CD4-positive, alpha-beta T cell treated with Interleukin-15 for 1 hour (primary cell): Measurements from ENCODE around the gene MAL.

ENCODE experiments used
- DNase-seq: peaks from one replicate; pipeline ENCODE4 v3.0.0-alpha.2; 2020

MAL gene

DNA sequence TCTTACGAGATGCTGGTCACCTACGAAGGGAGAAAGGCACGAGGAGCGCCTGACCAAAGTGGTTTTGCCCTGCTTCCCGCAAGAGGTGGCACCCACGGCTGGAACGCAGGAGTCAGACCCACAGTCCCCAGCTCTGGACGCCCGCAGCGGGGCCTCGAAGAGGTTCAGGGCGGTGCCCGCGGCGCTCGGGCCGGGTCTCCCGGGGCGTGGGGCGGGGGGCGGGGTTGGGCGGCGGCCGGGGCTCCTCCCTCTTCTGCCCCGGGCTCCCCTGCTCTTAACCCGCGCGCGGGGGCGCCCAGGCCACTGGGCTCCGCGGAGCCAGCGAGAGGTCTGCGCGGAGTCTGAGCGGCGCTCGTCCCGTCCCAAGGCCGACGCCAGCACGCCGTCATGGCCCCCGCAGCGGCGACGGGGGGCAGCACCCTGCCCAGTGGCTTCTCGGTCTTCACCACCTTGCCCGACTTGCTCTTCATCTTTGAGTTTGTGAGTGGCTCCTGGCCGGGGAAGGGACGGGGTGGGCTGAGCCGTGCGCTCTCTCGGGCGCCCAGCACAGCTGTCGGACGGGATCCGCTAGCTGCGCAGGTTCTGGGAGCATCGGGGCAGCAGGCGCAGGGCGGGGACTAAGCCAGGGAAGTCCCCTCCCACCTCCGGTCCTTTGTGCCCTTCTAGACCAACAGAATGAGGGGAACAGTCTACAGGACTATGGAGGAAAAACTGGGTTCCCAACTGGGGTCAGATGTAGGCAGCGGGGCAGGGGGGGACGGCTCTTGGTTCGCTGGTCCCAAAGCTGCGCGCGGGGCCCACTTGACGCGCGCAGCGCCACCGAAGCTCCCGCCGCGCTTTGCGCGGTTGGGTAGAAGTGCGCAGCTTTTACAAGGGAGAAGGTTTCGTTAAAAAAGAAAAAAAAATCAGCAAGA is at the start of gene MAL:
Gene MAL, plus strand, starts transcription at position 303 of the 914 bp plus-strand sequence. Its CDS starts 85 bp downstream, at position 388.
- DNase-seq: no peak

DNA sequence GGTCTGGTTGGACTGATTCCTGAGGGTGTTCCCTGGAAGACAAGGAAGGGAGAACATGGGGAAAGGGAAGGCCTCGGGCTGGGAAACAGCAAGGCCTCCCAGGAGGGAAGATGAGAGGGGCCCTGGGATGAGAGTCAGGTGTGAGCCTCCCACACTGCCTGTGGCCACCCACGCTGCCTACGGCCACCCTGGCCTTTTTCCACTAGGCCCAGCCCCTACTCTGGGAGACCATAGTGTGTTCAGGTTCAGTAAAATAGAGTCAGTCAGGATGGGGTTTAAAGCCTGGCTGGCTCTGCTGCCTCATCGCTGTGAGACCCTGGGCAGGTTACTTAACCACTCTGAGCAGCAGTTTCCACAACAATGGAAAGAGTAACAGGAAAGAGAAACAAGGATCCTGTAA is 47.7 kb upstream of the MAL start:
- no peak for DNase-seq

DNA sequence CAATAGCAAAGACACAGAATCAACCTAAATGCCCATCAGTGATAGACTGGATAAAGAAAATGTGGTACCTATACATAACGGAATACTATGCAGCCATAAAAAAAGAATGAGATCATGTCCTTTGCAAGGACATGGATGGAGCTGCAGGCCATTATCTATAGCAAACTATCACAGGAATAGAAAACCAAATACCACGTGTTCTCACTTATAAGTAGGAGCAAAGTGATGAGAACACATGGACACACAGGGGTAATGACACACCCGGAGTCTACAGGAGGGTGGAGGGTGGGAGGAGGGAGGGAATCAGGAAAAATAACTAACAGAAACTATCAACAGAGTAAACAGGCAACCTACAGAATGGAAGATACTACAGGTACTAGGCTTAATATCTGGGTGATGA is 46.6 kb upstream of the MAL start:
- DNase-seq: no peak

DNA sequence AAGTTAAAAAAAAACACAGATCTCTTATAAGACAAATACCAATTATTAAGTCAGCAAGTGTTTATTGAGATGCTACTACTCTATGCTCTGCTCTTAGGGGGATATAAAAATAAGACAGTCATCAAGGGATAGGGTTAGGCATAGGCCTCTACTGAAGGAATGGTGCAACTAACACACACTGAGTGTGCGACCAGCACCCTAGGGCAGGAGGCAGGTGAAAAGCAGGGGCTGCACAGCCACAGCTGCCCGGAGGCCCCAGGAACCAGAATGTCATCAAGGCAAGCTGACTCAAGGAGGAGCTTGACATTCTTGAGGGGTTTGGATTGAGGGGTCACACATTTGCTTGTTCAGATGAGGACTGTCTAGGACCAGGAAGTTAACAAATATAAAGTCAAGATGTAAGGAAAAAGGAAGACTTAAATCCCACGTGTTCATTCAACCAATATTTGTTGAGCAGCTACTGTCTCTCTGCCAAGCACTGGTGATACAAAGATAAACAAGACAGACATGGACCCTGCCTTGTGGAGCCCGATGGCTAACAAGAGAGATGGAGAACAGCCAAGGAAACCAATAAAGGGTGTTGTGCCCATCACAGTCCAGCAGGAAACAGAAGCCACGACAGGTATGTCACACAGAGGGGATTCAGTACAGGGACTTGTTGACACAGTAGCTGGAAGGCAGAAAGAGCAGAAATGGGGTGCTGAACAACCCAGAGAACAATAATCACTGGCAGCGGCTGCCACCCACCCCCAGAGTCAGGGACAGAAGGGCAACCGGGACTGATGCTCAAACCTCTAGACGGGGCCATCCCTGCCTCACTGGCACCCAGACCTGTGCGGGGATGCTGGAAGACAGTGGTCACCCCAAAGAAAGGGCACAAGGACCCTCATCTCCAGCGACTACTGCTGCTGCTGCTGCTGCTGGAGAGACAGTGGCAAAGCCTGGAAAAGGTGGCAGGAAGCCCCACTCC is 45.8 kb upstream of the MAL start:
- no peak for DNase-seq

DNA sequence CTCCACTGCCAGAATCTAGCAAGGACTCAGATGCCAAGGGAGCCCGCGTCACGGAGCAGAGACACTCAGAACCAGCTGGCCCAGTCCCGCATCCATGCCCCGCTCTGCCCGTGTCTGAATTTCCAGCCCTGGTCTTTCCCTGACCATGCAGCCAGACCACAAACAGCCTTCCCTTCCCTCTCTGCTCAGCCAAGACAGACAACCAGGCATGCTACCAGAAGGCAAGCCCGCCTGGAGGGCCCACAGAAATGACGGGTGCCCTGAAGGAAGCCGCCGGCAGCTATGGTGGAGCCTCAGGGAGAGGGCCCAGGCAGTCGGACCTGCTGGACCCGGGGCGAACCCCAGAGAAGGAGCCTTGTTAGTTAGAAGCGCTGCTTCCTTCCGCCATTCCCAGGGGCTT is 45.1 kb upstream of the MAL start:
- no peak for DNase-seq

DNA sequence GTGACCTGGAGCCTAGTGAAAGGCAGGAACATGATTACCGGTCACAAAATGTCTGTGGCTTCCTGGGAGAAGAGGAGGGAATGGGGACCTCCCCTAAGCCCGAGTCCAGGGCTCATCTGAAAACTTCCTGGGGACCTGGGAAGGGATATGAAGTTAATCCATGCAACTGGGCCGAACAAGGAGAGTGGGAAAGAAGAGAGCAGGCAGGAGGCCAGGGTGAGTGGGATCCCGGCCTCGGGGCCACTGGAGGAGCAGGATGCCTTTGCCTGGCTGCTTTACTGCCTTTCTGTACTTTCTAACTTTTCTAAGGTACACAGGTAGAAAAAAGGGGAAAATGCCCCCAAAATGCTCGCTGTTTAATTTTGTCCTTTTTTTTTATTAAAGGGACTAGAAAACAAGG is 43.4 kb upstream of the MAL start:
- no peak for DNase-seq

DNA sequence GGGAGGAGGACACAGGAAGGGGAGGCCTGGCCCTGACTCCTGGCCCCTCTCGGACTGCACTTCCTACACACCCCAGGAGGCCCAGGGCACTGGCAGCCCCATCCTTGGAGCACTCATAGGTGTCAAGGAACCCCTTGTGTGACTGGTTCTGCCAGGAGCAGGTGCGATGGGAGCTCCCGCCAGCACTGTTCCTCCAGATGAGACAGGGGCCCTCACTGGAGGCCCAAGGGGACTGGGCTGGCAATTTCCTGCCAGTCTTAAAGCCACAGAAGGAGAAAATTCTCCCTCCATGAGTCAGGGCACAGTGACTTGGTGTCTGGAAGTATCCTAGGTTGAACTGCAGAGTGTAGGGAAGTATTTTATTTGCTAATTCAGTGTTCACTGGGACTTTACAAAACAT is 42.8 kb upstream of the MAL start:
- no peak for DNase-seq

DNA sequence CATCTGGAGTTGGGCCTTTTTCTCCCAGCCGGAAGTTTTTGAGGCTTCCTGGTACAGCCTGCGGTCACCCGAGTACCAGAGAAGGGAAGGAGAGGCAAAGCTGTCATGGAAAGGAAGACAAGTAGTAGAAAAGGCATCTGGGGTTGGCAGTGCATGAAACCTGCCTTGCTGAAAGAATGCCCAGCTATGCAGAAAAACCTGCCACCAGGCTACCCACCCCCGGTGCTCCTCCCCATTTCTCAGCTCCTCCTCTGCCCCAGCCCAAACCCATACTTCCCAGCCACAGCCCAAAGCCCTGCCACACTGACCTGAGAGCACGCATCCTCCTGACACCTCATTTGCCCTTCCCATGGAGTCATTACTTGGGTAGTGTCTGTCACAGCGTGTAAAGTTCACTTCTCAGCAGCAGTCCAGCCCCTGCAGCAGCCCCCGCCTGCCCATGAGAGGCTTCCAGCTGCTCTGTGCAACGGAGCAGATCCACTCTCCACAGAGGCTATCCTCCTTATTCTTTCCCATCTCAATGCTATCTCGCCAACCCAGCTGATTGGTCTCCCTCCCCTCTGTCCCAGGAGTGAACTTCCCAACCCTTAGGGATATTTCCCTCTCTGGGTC is 40.4 kb upstream of the MAL start:
- no peak for DNase-seq

DNA sequence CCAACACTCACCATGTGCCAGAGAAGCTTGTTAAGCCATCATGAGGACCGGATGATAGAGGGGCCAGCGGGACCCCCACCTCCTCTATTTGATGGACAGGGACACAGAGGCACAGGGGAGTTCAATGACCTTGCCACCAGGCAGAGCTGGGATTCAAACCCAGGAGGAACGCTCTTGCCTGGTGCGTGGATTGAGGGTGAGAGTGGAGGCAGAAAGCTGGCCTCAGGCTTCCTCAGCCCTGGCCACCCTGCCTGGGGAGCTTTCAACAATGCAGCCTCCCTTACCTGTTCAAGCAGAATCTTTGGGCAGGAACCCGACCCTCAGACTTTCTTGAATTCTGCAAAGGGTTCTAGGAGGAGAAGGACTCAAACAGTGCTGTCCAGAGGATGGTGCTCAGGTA is 39.9 kb upstream of the MAL start:
- no peak for DNase-seq

DNA sequence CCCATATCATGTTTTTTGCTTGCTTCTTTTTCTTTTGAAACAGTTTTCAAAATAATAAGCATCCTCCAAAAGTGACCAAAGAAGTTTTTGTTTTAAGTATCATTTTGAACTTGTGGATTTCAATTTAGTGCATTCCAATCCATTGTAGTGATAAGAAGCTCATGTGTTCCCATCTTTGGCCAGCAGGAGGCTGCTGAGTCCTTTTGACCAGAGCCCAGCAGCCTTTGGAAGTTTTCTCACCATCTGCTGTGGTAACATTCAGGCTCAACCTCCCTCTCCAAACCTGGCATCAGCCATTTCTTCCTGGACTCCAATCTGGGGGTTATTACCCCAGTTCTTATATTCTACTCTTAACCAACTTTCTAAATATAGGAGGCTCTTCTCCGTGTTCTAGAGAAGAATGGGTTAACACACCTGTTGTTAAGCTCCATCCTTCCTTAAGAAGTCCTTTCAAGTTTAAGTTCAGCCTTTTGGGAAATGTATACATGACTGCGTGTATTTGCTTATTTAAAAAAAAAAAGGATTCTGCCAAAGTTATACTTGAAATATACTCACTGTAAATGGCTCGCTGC is 39.0 kb upstream of the MAL start:
- no peak for DNase-seq

DNA sequence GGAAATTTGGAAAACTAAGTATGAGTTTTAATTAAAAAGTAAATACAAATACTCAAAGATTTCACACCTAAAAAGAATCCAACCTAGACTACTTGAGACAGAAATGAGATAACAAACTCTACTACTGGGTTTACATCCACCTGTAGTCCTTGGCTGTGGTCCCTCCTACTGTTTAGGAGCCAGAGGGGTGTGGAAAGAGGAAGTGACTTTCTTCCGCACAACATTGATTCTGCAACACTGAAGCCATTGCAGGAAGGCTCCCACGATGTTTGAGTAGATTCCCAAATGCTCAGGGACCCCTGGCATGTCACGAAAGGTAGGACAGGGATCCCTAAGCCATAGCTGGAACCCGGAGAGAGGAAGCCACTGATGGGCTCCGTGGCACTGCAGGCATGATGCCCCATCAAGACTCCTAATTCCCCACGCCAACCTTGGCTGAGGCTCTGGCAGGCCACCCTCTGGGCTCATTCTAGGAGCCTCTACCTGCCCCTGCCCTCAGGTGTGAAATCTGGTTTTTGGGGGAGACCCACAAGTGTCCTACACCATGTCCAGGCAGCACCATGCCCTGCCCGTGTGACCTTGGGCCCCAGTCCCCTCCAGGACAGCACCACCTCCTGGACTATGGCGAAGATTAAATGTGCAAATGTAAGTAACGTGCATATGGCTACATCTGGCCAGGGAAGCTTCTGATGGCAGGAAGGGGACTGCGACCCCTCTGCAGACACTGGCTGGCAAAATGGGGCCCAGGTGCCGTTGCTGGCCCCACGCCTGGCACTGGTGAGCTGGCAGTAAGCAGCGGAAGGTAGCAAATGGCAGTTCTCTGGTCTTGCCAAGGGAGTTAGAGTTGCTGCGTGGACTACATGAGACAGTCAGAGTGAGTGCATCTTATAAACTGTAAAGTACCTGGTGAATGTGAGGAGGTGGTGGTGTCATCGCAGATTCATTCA is 38.2 kb upstream of the MAL start:
- no peak for DNase-seq

DNA sequence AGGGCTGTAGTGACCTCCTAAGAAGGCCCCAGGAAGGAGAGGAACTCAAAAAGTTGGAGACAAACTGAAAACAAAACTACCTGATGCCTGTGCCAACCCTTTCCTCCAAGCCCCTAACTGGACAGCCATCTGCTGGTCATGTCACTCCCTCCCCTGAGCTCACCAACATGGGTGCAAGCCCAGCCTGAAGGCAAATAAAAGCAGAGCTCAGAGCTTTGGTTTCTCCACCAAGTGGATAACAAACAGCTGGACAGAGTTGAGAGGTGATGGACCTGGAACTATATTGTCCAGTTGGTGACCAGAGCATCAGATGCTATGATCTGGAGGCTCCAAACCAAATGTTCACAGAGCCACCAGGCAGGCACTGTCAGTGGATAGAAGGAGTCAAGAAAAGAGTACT is 34.6 kb upstream of the MAL start:
- no peak for DNase-seq

DNA sequence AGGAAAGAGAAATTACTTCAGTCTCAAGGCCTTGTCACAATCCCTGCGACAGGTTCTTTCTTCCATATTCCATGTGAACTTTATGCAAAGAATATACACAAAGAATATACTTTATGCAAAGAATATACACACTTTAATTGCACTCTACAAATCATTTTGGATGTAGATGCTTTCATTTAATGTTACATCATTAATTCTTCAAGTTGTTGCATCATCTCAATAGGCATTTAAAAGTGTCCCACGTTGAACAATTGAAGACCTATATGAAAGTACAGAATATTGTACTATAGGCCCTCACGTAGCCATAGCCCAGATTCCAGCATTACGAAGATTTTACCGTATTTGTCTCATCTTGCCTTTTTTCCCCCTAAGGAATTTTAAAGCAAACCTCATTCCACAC is 33.1 kb upstream of the MAL start:
- DNase-seq: no peak

DNA sequence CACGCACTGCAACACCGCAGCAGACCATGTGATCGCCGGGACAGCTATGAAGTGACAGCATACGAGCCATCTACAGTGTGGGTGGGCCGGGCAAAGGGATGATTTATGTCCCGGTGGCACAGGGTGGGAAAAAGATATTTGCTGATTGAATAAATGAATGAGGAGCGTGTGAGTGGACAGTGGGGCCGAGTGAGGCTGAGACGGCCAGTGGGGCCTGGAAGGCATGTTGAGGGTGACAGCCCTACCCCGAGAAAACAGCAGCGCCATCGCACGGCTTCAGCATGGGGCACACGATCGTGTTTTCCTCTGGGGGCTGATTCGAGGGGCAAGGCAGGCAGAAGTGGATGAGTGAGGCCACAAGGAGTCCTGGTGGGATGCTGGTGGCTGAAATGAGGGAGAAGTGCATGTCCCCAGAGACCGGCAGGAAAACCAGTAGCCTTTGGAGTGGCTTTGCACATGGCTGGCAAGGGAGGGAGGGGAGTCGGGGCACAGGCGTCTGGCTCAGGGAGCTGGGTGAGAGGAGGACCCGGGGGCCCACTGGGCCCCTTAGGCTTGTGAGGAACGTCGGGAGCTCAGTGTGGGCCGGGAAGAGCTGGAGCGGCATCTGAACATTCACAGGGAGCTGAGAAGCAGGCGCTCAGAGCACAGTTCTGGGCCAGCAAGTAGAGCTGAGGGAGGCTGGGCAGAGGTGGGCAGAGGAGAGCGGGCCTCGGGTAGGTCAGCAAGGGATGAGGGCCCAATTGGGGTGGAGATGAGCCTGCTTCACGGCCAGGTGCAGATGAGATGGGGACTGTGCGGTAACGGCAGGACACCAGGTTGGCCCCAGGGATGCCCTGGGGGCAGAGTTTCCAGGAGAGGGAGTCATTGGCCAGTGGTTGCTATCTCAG is 32.1 kb upstream of the MAL start:
- no peak for DNase-seq

DNA sequence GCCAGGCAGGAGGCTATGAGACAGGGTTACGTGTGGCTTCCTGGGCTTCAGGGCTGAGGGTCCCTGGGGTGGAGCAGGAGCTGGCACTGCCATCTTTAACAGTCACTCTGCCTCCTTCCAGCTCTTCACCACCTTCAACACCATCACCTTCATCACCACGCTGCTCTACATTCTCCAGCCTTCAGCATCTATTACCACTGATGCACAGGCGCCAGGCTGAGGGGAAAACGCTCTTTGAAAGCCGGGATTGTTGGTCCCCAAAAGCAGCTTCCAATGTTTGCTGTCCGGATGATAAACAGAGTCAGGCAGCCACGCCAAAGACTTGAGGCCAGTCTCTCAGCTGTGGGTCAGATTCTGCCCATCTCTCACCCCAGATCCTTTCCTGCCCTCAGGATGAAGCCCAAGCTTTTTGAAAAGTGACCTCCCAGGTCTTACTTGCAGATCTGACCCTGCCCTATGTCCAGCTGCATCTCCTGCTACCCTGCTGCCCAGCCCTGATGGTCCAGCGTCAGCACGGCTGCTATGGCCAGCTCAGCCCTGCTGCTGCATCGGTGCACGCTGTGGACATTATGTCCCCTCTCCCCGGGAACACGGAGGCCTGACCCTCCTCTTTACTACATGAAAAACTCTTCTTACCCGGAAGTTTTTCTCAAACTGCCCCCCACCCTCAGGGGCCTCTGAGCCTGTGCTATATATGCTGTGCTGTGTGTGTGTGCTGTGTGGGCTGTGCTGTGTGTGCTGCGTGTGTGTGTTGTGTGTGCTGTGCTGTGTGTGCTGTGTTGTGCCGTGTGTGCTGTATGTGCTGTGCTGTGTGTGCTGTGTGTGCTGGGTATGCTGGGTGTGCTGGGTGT is 31.2 kb upstream of the MAL start:
- no peak for DNase-seq

DNA sequence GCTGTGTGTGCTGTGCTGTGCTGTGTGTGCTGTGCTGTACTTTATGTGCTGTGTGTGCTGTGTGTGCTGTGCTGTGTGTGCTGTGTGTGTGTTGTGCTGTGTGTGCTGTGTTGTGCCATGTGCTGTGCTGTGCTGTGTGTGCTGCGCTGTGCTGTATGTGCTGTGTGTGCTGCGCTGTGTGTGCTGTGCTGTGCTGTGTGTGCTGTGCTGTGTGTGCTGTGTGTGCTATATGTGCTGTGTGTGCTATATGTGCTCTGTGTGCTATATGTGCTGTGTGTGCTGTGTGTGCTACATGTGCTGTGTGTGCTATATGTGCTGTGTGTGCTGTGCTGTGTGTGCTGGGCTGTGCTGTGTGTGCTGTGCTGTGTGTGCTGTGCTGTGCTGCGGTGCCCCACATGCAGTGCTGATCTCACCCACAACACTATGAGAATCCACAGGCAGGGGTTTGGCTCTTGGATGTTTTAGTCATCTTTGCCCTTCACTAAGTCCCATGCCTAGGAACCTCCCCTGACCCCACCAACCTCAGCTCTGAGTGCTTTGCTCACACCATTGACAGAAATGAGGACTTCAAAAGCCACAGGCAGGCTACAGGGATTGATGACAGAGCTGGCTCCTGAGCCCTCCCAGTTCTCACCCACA is 30.5 kb upstream of the MAL start:
- DNase-seq: no peak

DNA sequence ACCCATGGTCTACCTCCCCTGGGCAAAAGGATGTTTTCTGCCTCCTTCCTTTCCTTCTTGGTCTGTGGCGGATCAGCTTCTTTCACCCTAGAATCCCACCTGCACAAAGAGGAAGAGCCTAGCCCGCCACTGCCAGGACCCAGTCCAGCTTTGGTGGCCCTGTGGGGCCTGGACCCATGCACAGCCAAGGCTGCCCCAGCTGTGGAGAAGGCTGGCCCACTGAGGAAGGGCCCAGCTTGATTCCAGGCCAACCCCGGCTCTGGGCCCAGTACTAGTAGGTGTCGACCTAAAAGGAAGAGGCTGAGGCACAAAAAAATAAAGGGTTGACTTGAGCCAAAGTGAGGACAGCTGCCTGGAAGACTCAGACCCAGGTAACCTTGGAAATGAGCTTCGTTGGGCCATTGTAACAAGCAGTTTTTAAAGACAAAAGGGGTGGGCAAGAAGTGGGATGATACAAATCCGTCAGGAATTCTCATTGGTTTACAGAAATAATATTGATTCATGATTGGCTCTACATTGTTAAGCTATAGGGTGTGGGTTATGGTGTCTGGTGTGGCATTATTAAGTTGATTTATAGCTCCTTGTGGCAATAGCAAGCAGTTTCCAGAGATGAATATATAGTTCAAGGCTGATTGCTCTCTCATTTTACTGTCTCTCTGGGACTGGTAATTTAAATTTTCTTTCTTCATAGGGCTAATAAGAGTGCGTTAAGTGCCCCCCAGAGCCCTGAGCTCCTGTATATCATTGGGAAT is 29.8 kb upstream of the MAL start:
- no peak for DNase-seq

DNA sequence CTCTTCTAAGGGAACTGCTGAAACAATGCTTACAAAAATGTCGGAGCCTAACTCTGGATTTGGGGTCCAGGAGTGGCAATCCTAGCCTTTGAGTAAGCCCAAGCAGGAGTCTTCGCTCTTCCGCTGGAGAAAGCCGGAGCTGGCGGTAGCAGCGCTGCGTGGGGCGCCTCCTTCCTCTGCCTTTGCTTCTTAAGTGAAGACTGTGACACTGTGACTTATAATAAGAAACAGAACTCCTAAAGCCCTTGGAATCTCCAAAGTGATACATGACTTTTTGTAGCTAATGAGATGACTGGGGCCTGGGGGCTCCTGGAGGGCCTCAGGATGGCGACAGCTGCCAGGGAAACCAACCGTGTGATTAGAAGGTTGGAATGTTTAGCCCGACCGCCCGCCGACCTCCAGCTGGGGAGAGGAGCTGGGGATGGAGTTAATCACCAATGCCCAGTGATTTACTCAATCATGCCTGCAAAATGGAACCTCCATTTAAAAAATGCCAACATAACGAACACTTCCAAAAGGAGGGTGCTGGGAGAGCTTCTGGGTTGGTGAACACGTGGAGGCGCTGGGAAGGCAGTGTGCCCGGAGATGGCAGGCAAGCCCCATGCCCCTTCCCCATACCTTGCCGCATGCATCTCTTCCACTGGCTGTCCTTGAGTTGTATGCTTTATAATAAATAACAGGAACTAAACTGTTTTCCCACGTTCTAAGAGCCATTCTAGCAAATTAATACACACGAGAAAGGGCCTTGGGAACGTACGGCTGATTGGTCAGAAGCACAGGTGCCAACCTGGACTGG is 29.0 kb upstream of the MAL start:
- DNase-seq: no peak
